T-helper 17 cell (primary cell): ENCODE data around the gene ABHD2. TPM values are rescaled to one million over a fixed set of nuclear protein-coding genes. Genes with fewer than 3 reads are reported as not detected.

Experiments
- ATAC-seq: fragments of 150-1000 bp; cut with Tn5 transposase; 2 replicates; pipeline ENCODE4 v1.10.0; 2021; ENCODE audit warnings: mild to moderate bottlenecking, moderate library complexity
- DNase-seq, 3 donors: peaks; one replicate each; pipeline versions ENCODE4 v3.0.0 to v3.0.0-alpha.2; 2020 to 2021
- H3K9me3 ChIP-seq: one replicate; pipeline ENCODE4 v1.7.0; 2013; ENCODE audit warnings: low read length, mild to moderate bottlenecking; ENCODE audit not compliant: control insufficient read depth, poor library complexity, severe bottlenecking
- H3K27ac Mint-ChIP-seq: one replicate; pipeline ENCODE4 v1.8.0; 2022; ENCODE audit warnings: mild to moderate bottlenecking, moderate library complexity, mixed read lengths
- H3K27me3 Mint-ChIP-seq: one replicate; pipeline ENCODE4 v1.8.0; 2022; ENCODE audit warnings: mixed read lengths
- H3K36me3 Mint-ChIP-seq: one replicate; pipeline ENCODE4 v1.8.0; 2022; ENCODE audit warnings: low read depth, mixed read lengths
- H3K4me1 Mint-ChIP-seq: one replicate; pipeline ENCODE4 v1.8.0; 2022; ENCODE audit warnings: mild to moderate bottlenecking, mixed read lengths
- H3K4me3 Mint-ChIP-seq: one replicate; pipeline ENCODE4 v1.8.0; 2022; ENCODE audit warnings: mild to moderate bottlenecking, moderate library complexity, mixed read lengths
- total RNA-seq, 4 donors: library from RNA in 2 of 4; stranded (reverse) in 2 of 4; gene quantifications; one replicate each; pipeline ENCODE4 v1.2.3 and lab custom pipeline; 2022 to 2026

The ABHD2 gene
- total RNA-seq, 2 donors from 2014 or later: 55.6 to 58.2 TPM

DNA sequence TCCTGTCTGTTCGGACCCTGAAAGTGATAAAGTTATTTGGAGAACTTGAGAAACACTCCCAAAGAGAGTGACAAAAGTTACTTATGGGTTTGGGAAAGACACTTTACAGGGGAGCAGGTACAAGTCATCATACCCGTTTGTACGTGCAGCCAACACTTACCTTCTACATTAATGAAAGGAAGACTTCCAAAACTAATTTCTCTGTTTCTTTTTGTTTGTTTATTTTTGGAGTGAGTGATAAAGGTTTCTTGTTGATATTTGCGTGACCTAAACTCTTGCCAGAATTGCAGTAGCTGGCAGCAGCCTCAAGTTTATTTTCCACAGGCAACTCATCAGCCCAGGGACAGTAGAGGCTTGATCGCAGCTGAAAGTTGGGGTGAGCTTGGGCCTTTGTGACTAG lies 8.4 kb downstream of the ABHD2 start:
- Mint-ChIP-seq H3K4me3 (no peak overlapping the region), H3K27ac (no peak overlapping the region), H3K4me1 (peaks cover 30% of the 10 kb centered on the region), H3K36me3 (peaks cover 6% of the 10 kb centered on the region), H3K27me3 (no peaks in the 10 kb centered on the region)
- no peak for DNase-seq
- no peak for ATAC-seq
- no peaks in the 10 kb centered on the region for H3K9me3 ChIP-seq

DNA sequence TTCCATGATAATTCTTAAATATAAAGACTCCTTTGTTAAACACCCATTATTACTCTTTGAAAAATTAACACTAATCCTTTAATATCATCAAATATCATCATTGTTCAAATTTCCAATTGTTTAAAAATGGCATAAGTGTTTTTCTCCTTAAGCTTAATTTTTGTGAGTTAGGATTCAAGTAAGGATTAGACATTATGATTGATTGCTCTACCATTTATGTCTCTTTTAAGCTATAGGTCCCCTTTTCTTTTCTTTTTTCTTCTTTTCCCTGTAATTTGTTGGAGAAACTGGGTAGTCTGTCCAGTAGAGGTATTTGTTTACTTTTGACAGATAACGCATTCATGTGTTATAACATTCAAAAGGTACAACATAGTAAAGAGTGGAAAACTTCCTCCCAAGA lies 9.1 kb downstream of the ABHD2 start:
- ATAC-seq: no peak
- H3K4me3 Mint-ChIP-seq: no peak overlapping the region

DNA sequence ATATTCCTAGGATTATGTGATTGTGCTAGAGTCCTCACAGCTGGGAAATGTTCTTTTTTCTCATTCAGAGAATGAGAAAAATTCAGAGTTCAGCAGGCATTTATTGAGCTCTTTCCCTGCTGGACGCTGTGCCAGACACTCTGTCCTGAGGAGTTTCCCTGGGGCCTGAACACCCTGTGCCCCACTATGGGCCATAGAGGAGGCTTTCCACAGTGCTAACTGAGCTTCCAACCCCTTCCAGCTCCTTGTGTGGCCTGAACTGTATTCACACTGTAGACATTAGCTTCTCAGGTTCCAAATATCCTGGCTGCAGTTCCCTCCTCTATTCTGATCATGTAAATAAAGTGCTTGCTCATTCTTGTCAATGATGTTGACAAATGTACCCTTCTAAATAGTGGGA lies 10.0 kb downstream of the ABHD2 start:
- DNase-seq: no peak
- H3K9me3 ChIP-seq: no peaks in the 10 kb centered on the region
- ATAC-seq: no peak
- H3K36me3 Mint-ChIP-seq: peaks cover 9% of the 10 kb centered on the region
- H3K27ac Mint-ChIP-seq: no peak overlapping the region
- H3K27me3 Mint-ChIP-seq: no peaks in the 10 kb centered on the region
- peaks cover 28% of the 10 kb centered on the region for H3K4me1 Mint-ChIP-seq
- H3K4me3 Mint-ChIP-seq: no peak overlapping the region

More for the DNA sequence above, 9.1 kb downstream of the ABHD2 start:
- Mint-ChIP-seq H3K36me3 (peaks cover 9% of the 10 kb centered on the region), H3K4me1 (peaks cover 31% of the 10 kb centered on the region), H3K27me3 (no peaks in the 10 kb centered on the region), H3K27ac (no peak overlapping the region)
- no peaks in the 10 kb centered on the region for H3K9me3 ChIP-seq
- DNase-seq: no peak

DNA sequence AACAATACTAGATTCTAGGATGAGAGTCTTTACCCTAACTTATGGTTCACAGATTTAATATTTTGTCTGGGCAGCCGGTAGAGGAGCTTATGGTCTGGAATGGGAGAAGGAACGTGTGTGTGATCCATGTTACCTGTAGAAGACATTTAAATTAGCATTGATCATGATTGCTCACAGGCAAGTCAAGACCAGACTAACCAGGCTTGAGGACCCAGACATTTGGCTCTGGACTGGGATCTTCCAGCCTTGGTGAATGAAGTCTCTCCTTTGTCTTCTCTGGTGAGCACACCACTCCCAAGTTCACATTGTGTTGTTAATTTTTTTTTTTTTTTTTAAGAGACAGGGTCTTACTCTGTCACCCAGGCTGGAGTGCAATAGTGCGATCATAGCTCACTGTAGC lies 11.7 kb downstream of the ABHD2 start:
- Mint-ChIP-seq H3K4me1 (peaks cover 24% of the 10 kb centered on the region), H3K36me3 (peaks cover 7% of the 10 kb centered on the region), H3K27me3 (no peaks in the 10 kb centered on the region), H3K27ac (no peak overlapping the region), H3K4me3 (no peak overlapping the region)
- no peak for ATAC-seq
- DNase-seq: no peak
- no peaks in the 10 kb centered on the region for H3K9me3 ChIP-seq

DNA sequence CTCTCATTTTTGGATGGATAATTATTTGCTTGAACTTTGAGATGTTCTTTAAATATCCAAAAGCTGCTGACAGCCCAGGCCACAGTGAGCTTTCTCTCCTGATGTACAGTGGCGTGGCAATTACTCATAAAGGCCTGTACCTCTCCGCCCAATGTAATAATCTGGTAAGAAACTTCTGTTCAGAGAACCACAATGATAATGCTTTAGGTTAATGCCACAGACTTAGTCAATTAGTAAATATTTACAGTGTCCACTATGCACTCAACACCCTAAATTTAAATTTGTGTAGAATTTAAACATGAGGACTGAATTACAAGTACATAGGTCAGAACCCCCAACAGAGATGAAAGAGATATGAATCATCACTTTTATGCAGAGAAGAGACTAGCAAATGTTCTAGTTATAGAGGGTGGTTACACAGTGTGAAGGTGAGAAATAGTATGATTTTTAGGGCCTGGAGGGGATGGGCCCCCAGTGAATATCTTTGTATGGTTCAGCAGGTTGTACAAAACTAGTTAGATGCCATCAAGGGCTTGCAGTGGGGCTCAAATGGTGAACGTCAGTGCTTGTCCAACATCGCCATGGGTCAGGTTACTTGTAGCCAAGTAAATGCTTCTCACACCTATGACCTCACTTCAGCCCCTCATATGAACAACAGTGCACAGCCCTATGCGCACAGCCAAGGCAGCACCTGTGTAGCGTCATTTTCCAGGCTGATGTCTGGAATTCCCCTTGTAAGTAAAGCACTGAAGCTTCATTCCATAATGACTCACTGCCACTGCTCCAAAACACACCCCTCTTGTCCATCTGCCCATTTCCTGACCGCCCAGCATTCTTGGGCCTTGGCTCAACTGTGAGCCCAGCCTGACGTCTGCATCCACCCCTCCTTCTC lies 13.3 kb downstream of the ABHD2 start:
- H3K9me3 ChIP-seq: no peaks in the 10 kb centered on the region
- peaks cover 3% of the 10 kb centered on the region for H3K36me3 Mint-ChIP-seq
- DNase-seq: no peak
- H3K27ac Mint-ChIP-seq: peak overlapping the region; percentile 78
- no peak overlapping the region for H3K4me3 Mint-ChIP-seq
- ATAC-seq: no peak
- no peaks in the 10 kb centered on the region for H3K27me3 Mint-ChIP-seq
- H3K4me1 Mint-ChIP-seq: peaks cover 20% of the 10 kb centered on the region

DNA sequence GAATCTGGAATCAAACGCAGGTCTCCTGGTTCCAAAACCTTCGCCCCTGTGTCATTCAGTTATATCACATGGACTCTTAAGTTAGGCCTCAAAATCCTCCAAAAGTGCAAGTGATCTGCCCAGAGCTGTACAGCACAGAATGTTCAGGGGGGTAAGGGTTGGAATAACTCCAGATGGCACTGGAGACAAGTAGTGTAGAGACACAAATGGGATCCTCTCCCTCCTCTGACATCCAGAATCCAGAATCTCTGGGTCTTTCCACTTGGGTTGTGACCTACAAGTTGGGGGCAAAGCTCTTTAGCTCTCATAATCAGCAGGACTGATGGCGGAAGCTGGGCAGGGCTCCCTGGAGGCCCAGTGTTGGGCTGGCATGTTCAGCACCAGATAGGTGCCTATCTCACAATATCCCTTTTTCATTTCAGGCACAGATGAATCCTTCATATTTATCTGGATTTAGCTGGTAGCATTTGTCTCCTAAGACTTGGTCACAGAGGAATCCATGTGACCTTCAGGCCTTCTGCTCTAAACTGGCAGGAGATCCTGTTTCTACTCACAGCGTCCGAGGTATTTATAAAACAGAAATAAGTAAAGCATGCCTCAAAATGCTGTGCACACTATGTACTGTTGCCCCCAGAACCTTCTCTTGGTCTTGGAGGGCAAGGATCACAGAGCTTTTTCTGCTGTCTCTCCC lies 15.4 kb downstream of the ABHD2 start:
- no peaks in the 10 kb centered on the region for H3K9me3 ChIP-seq
- H3K27me3 Mint-ChIP-seq: no peaks in the 10 kb centered on the region
- peaks cover 18% of the 10 kb centered on the region for H3K4me1 Mint-ChIP-seq
- H3K4me3 Mint-ChIP-seq: no peak overlapping the region
- ATAC-seq: no peak
- DNase-seq: no peak
- H3K36me3 Mint-ChIP-seq: peaks cover 5% of the 10 kb centered on the region
- no peak overlapping the region for H3K27ac Mint-ChIP-seq

DNA sequence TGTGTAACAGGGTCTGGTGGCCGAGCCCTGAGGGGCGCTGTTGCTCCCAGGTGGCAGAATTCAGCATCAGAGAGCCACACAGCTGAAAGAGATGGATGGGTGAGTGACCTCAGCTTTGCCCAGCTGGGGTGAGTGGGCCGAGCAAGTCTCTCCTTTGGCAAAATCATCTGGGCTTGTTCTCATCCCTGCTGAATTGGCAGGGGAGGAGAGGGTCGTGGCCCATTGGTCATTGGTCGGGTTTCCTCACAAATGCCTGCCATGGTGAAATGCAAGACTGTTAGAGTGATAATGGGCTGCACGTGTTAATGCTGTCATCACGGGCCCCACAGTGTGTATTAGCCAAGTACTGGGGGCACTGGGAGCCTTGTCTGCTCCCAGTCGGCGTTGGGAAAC lies 15.9 kb downstream of the ABHD2 start:
- no peak for DNase-seq
- Mint-ChIP-seq H3K4me1 (peaks cover 18% of the 10 kb centered on the region), H3K27ac (no peak overlapping the region), H3K4me3 (no peak overlapping the region), H3K27me3 (no peaks in the 10 kb centered on the region), H3K36me3 (peaks cover 5% of the 10 kb centered on the region)
- no peak for ATAC-seq
- H3K9me3 ChIP-seq: no peaks in the 10 kb centered on the region

DNA sequence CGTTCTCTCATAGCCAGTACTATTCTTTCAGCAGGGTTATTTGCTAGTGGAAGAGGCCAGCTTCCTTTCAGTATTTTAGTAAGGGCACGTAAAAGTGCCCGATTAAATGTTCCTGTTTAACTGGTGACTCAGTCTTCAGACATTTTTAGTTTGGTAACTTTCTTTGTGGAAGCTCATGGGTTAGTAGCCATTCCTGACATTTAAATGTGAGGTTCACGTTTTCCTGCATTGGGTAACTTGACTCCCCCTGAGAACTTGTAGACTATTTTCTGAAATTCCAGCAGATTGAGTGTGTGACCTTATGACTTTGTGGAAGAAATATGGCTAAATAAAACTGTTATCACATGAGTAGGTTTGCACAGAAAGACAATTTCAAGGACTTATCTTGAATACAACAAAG lies 16.9 kb downstream of the ABHD2 start:
- Mint-ChIP-seq H3K27ac (no peak overlapping the region), H3K36me3 (peaks cover 5% of the 10 kb centered on the region), H3K4me3 (no peak overlapping the region), H3K27me3 (no peaks in the 10 kb centered on the region), H3K4me1 (peaks cover 18% of the 10 kb centered on the region)
- DNase-seq: no peak
- no peaks in the 10 kb centered on the region for H3K9me3 ChIP-seq
- ATAC-seq: no peak

DNA sequence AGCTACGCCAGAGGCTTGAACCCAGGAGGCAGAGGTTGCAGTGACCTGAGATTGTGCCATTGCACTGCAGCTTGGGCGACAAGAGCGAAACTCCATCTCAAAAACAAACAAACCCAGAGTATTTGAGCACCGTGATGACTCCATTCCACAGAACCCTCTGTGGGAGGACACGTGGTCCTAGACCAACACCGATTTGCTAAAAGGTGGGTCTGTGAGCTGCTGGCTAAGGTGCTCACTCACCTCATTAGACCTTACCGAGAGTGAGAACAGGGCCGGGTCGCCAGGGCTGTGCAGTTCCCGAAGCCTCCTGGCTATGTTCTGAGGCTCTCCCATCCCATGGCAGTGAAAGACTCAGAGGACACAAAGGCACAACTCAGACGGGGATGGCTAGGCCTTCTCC lies 17.9 kb downstream of the ABHD2 start:
- H3K27ac Mint-ChIP-seq: no peak overlapping the region
- H3K36me3 Mint-ChIP-seq: peaks cover 5% of the 10 kb centered on the region
- DNase-seq: no peak
- ATAC-seq: no peak
- H3K9me3 ChIP-seq: no peaks in the 10 kb centered on the region
- no peaks in the 10 kb centered on the region for H3K27me3 Mint-ChIP-seq
- no peak overlapping the region for H3K4me3 Mint-ChIP-seq
- H3K4me1 Mint-ChIP-seq: peaks cover 17% of the 10 kb centered on the region

DNA sequence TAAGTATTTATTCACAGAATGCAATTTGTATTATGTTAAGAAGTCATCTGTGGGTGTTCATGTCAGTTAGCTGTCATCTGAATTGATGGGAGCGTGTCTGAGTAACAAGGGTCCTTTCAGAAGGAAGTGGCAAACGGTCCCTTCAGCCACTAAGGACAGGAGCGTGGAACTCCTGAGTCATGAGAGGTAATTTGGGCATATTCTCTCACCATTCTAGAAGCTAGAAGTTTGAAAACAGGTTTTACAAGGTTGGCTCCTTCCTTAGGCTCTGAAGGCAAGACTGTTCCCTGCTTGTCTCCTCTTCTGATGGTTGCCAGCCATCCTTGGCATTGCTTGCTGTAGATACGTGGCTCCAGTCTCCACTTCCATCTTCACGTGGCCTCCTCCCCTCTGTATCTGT lies 19.7 kb downstream of the ABHD2 start:
- no peak for ATAC-seq
- peaks cover 2% of the 10 kb centered on the region for H3K36me3 Mint-ChIP-seq
- H3K4me3 Mint-ChIP-seq: no peak overlapping the region
- no peaks in the 10 kb centered on the region for H3K27me3 Mint-ChIP-seq
- H3K9me3 ChIP-seq: no peaks in the 10 kb centered on the region
- H3K4me1 Mint-ChIP-seq: peaks cover 18% of the 10 kb centered on the region
- no peak overlapping the region for H3K27ac Mint-ChIP-seq
- DNase-seq: no peak

DNA sequence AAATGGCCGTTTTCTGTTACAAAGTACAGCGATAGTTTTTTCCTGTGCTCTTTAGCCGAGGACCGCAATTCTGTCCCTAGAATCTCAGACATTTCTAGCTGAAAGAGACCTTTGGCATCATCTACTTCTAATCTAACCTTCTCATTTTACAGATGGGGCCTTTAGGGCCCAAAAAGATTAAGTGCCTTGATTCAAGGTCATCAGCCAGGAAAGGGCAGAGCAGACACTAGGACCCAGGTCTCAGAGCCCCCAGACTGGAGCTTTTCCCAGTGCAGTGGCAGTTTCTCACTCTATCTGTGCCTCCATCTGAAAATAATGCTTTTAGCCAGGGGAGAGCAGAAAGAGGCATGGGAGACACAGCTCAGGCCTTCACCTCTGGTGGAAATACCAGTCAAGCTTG lies 20.6 kb downstream of the ABHD2 start:
- Mint-ChIP-seq H3K36me3 (peaks cover 2% of the 10 kb centered on the region), H3K4me1 (peaks cover 24% of the 10 kb centered on the region), H3K27ac (no peak overlapping the region), H3K4me3 (no peak overlapping the region), H3K27me3 (no peaks in the 10 kb centered on the region)
- no peak for ATAC-seq
- DNase-seq: no peak
- no peaks in the 10 kb centered on the region for H3K9me3 ChIP-seq

DNA sequence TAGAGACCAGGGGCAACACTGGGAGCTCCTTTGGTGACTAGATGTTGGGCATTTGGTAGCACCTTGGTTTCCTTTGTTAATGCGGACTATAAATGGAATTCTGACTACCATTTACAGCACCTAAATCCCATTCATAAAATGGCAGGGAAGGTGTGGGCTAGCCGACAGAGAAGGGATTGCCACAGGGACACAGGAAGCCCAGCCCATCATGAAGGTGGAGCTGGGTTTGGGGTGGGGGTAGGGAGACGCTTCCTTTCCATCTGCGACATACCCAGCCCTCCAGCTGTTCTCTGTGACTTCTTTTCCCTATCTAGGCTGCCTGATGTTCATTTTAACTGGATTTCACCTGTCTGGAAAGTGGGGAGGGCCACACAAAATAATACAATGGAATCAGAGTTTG lies 21.0 kb downstream of the ABHD2 start:
- ATAC-seq: no peak
- Mint-ChIP-seq H3K36me3 (peaks cover 2% of the 10 kb centered on the region), H3K4me3 (no peak overlapping the region), H3K4me1 (peaks cover 25% of the 10 kb centered on the region), H3K27ac (no peak overlapping the region), H3K27me3 (no peaks in the 10 kb centered on the region)
- no peak for DNase-seq
- no peaks in the 10 kb centered on the region for H3K9me3 ChIP-seq

DNA sequence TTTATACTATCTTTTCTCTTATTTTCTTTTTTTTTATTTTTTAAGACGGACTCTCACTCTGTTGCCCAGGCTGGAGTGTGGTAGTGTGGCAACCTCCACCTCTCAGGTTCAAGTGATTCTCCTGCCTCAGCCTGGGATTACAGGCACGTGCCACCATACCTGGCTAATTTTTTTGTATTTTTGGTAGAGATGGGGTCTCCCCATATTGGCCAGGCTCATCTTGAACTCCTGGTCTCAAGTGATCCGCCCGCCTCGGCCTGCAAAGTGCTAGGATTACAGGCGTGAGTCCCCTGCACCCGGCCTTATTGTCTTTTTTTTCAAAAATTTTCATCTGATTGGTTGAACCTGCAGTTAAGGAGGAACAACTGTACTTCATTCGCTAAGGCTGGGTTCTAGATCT lies 21.8 kb downstream of the ABHD2 start:
- no peaks in the 10 kb centered on the region for H3K9me3 ChIP-seq
- H3K4me3 Mint-ChIP-seq: no peak overlapping the region
- H3K27ac Mint-ChIP-seq: no peak overlapping the region
- peaks cover 2% of the 10 kb centered on the region for H3K36me3 Mint-ChIP-seq
- ATAC-seq (no peak), DNase-seq (no peak)
- peaks cover 25% of the 10 kb centered on the region for H3K4me1 Mint-ChIP-seq
- no peaks in the 10 kb centered on the region for H3K27me3 Mint-ChIP-seq

DNA sequence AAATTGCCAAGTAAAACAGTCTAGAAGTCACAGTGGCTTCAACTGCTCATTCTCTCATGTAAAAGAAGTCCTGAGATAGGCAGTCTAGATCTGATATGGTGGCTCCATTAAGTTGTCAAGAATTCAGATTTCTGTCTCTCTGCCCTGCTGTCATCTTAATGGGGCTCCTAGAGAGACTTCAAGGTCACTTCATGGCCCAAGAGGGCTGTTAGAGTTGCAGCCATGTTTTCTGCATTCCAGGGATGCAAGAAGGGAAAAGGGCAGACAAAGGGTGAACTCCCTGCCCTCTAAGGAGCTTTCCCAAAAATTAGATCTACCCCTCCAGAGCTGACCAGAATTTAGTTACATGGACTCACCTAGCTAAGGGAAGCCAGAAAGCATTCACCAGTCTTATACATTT lies 23.1 kb downstream of the ABHD2 start:
- no peaks in the 10 kb centered on the region for H3K9me3 ChIP-seq
- Mint-ChIP-seq H3K4me1 (peaks cover 25% of the 10 kb centered on the region), H3K27me3 (no peaks in the 10 kb centered on the region), H3K36me3 (peaks cover 4% of the 10 kb centered on the region), H3K4me3 (no peak overlapping the region), H3K27ac (peak overlapping the region; percentile 56)
- DNase-seq (no peak), ATAC-seq (no peak)
